HCT116 (cell line): ENCODE measurements around the gene GATAD2A. TPM values are rescaled to one million over a fixed set of nuclear protein-coding genes. Genes with fewer than 3 reads are reported as not detected.
A peak's percentile ranks its signal among the peaks of the same experiment; 100 is the strongest.

Experiments used
- ATAC-seq: fragments of 200-7000 bp; cut with Tn5 transposase; 2 replicates; pipeline ENCODE4 v1.9.1; 2020; ENCODE audit warnings: mild to moderate bottlenecking, moderate library complexity
- BruUV-seq: library from RNA; stranded (reverse); fragments of 400-500 nt; replicated peaks from 2 replicates; lab custom pipeline; 2021; lab: Mats Ljungman, UMichigan
- CTCF ChIA-PET: fragments of 300-600 bp; sonication (Branson Sonifier 250); formaldehyde crosslinking; loops from one replicate; lab custom pipeline; 2021; ENCODE audit warnings: antibody characterized with exemption; lab: Charles Lee
- POLR2A ChIA-PET: fragments of 300-600, 350-600 bp; sonication (Branson Sonifier 250); formaldehyde crosslinking; loops from one replicate; lab custom pipeline; 2021; ENCODE audit warnings: antibody characterized with exemption; lab: Charles Lee
- RAD21 ChIA-PET, 2 experiments: fragments of 300-600 bp; sonication (Branson Sonifier 250); formaldehyde crosslinking; loops; one replicate each; lab custom pipeline; 2023; ENCODE audit warnings: low total read pairs in 2 of 2; ENCODE audit not compliant: uncharacterized antibody in 2 of 2, unreplicated experiment in 2 of 2, low non-redundant PET in 1 of 2; lab: Charles Lee
- DNase-seq: peaks from one replicate; pipeline ENCODE4 v3.0.0-alpha.2; 2010; ENCODE audit warnings: low read depth, low spot score
- H2AFZ ChIP-seq: fragments of 200-600 bp; shearing (Covaris generic), sonication (generic); 2 replicates; pipeline ENCODE4 v1.6.1; 2017; ENCODE audit warnings: low read depth, mixed run types, mixed read lengths, antibody characterized with exemption, low read length; ENCODE audit not compliant: poor library complexity, severe bottlenecking
- H3K27ac ChIP-seq: 2 replicates; pipeline ENCODE4 v1.5.1; 2012; ENCODE audit warnings: low read depth, low read length
- H3K27me3 ChIP-seq: fragments of 200-600 bp; sonication (generic); 2 replicates; pipeline ENCODE4 v1.6.1; 2016; ENCODE audit warnings: mixed run types, low read length, mixed read lengths; ENCODE audit not compliant: insufficient read depth
- H3K36me3 ChIP-seq, 2 experiments: fragments of 200-500 bp in 1 of 2; fragments of 200-600 bp in 1 of 2; sonication (Bioruptor generic) in 1 of 2; sonication (generic) in 1 of 2; 2 replicates each; pipeline versions ENCODE4 v1.5.1 to v1.6.1; 2014 to 2016; ENCODE audit warnings: low read length in 2 of 2, inconsistent platforms in 1 of 2, mixed read lengths in 1 of 2, mixed run types in 1 of 2; ENCODE audit not compliant: insufficient read depth in 2 of 2, control insufficient read depth in 1 of 2
- H3K4me1 ChIP-seq, 2 experiments: fragments of 200-600 bp in 1 of 2; sonication (generic) in 1 of 2; 2 replicates each; pipeline versions ENCODE4 v1.5.1 to v1.6.1; 2012 to 2017; ENCODE audit warnings: low read length in 2 of 2, inconsistent platforms in 1 of 2, mild to moderate bottlenecking in 1 of 2, mixed read lengths in 1 of 2, mixed run types in 1 of 2, moderate library complexity in 1 of 2; ENCODE audit not compliant: insufficient read depth in 2 of 2, control insufficient read depth in 1 of 2
- H3K4me2 ChIP-seq: fragments of 200-600 bp; sonication (generic); 2 replicates; pipeline ENCODE4 v1.6.1; 2017; ENCODE audit warnings: mixed run types, low read length, mixed read lengths
- H3K4me3 ChIP-seq, 2 experiments: fragments of 200-600 bp in 1 of 2; sonication (generic) in 1 of 2; replicated peaks in 1 of 2; 2 replicates each; pipeline ENCODE4 v1.5.1; 2011 to 2016; ENCODE audit warnings: low read length in 2 of 2, control low read depth in 1 of 2, low read depth in 1 of 2, mild to moderate bottlenecking in 1 of 2, mixed read lengths in 1 of 2, mixed run types in 1 of 2
- H3K79me2 ChIP-seq: fragments of 200-600 bp; sonication (generic); 2 replicates; pipeline ENCODE4 v1.6.1; 2017; ENCODE audit warnings: mild to moderate bottlenecking, mixed run types, low read length, moderate library complexity, mixed read lengths; ENCODE audit not compliant: insufficient read depth
- H3K9ac ChIP-seq: fragments of 200-600 bp; sonication (generic); 2 replicates; pipeline ENCODE4 v1.6.1; 2016; ENCODE audit warnings: low read length, mixed read lengths
- H3K9me2 ChIP-seq: fragments of 200-600 bp; sonication (generic), shearing (Covaris generic); 2 replicates; pipeline ENCODE4 v1.6.1; 2017; ENCODE audit warnings: mixed run types, mild to moderate bottlenecking, moderate library complexity; ENCODE audit not compliant: insufficient read depth
- H3K9me3 ChIP-seq, 2 experiments: fragments of 200-500 bp in 1 of 2; fragments of 200-600 bp in 1 of 2; sonication (Bioruptor generic) in 1 of 2; sonication (generic) in 1 of 2; 2 replicates each; pipeline ENCODE4 v1.6.1; 2014 to 2017; ENCODE audit warnings: low read length in 2 of 2, mixed read lengths in 2 of 2, inconsistent platforms in 1 of 2, low read depth in 1 of 2, mild to moderate bottlenecking in 1 of 2, mixed run types in 1 of 2, moderate library complexity in 1 of 2; ENCODE audit not compliant: control insufficient read depth in 1 of 2, insufficient read depth in 1 of 2
- H4K20me1 ChIP-seq: fragments of 200-600 bp; sonication (generic), shearing (Covaris generic); 2 replicates; pipeline ENCODE4 v1.6.1; 2017; ENCODE audit warnings: mixed run types, mild to moderate bottlenecking, moderate library complexity; ENCODE audit not compliant: insufficient read depth
- ATF3 ChIP-seq: IDR thresholded peaks from 2 replicates; pipeline ENCODE4 v1.6.1; 2012
- CTCF ChIP-seq, 3 experiments: fragments of 200-600 bp in 1 of 3; sonication (generic) in 1 of 3; IDR thresholded peaks in 2 of 3; conservative IDR thresholded peaks in 1 of 3; 2 replicates each; pipeline ENCODE4 v1.5.1; 2012 to 2017; ENCODE audit warnings: low read depth in 2 of 3, low read length in 2 of 3, antibody characterized with exemption in 1 of 3, borderline replicate concordance in 1 of 3, control low read depth in 1 of 3, mild to moderate bottlenecking in 1 of 3, mixed read lengths in 1 of 3, mixed run types in 1 of 3, moderate library complexity in 1 of 3; ENCODE audit not compliant: insufficient read depth in 1 of 3
- JUND ChIP-seq: IDR thresholded peaks from 2 replicates; pipeline ENCODE4 v1.6.1; 2012
- RAD21 ChIP-seq: IDR thresholded peaks from 2 replicates; pipeline ENCODE4 v1.6.1; 2012; ENCODE audit warnings: low read depth, mild to moderate bottlenecking
- SRF ChIP-seq: IDR thresholded peaks from 2 replicates; pipeline ENCODE4 v1.6.1; 2012; ENCODE audit warnings: low read depth
- intact Hi-C: fragments of 100-400 bp; cut with micrococcal nuclease; formaldehyde crosslinking; loops from 2 replicates; pipeline ENCODE4 v1.10.0; 2022
- microRNA counts: library from miRNA; unstranded; fragments of <30 nt; microRNA quantifications from one replicate; lab custom pipeline; 2015
- microRNA-seq: library from miRNA; unstranded; fragments of <30 nt; microRNA quantifications from one replicate; pipeline ENCODE4, GENCODE V29; 2016; ENCODE audit warnings: borderline number of aligned reads
- total RNA-seq: library from RNA; stranded (reverse); gene quantifications from one replicate; pipeline ENCODE4 v1.2.1, GENCODE V29; 2021; ENCODE audit not compliant: unreplicated experiment

The GATAD2A gene
- total RNA-seq, 1 experiment from 2014 or later: 130 TPM

GRCh38 chr19:19554074-19555023 is 148.9 kb downstream of the GATAD2A start:
- Histone ChIP-seq H3K4me3 (no peak overlapping the region), H3K36me3 (no peaks in the 10 kb centered on the region), H3K27ac (no peak overlapping the region), H3K79me2 (no peaks in the 10 kb centered on the region), H3K4me1 (no peaks in the 10 kb centered on the region), H3K9ac (no peak overlapping the region), H4K20me1 (no peaks in the 10 kb centered on the region), H3K9me3 (no peaks in the 10 kb centered on the region), H3K9me2 (no peaks in the 10 kb centered on the region), H3K27me3 (no peaks in the 10 kb centered on the region), H3K4me2 (no peak overlapping the region), H2AFZ (no peak overlapping the region)
- ATAC-seq (peak; percentile 83), DNase-seq (no peak)
- POLR2A ChIA-PET: no interaction called here
- BruUV-seq: no TSS peak
- CTCF ChIA-PET: interaction anchor here (1.0 to 4.9 kb wide), 11 partner anchors 14 to 408 kb away, joined by 3 to 52 read pairs (median 3); partner anchors contain the start of genes GMIP and NDUFA13
- RAD21 ChIA-PET: interaction anchor here (0.9 to 1.3 kb wide), 3 partner anchors 13 to 22 kb away, joined by 4 read pairs; no protein-coding TSS in a partner anchor
- intact Hi-C loops: no loop called here
- no peak for TF ChIP-seq SRF
- peak; percentile 60 for TF ChIP-seq RAD21
- peak; percentile 43 to 91 (median 83); a peak in 5 of 6 replicates for TF ChIP-seq CTCF (IDR thresholded peaks at IDR 0.05 in 2 of 3, conservative IDR thresholded peaks at IDR 0.05 in 1 of 3; ENCODE audit: borderline replicate concordance in 1 of 3, insufficient read depth in 1 of 3, low read depth in 2 of 3, low read length in 2 of 3)
- TF ChIP-seq JUND: no peak

DNA sequence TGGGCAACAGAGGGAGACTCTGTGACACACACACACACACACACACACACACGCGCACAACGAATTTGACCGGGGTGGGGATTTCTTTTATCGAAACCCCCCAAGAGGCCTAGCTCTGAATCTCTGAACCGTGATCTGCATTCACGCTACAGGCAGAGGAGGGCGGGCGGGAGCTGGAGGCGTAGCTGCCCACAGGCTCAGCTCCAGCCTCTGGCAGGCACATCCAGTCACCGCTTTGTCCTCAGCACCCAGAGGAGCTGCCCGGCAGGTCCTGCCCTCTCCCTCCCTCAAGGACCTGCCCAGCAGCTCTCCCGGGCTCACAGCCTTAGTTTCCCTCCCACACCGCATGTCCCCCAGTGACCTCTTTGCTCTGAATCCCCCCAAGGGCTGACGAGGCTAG is 152.6 kb downstream of the GATAD2A start:
- ATAC-seq (no peak), DNase-seq (no peak)
- RAD21 ChIA-PET: no interaction called here
- POLR2A ChIA-PET: no interaction called here
- Histone ChIP-seq H3K9me3 (no peaks in the 10 kb centered on the region), H3K4me1 (no peaks in the 10 kb centered on the region), H3K27me3 (no peaks in the 10 kb centered on the region), H2AFZ (no peak overlapping the region), H4K20me1 (no peaks in the 10 kb centered on the region), H3K27ac (no peak overlapping the region), H3K79me2 (no peaks in the 10 kb centered on the region), H3K4me3 (no peak overlapping the region), H3K9me2 (no peaks in the 10 kb centered on the region), H3K36me3 (no peaks in the 10 kb centered on the region), H3K9ac (no peak overlapping the region), H3K4me2 (no peak overlapping the region)
- BruUV-seq: no TSS peak
- intact Hi-C loops: no loop called here
- CTCF ChIA-PET: interaction anchor here (1.3 kb wide), 1 partner anchor 27 kb away, joined by 3 read pairs; no protein-coding TSS in a partner anchor
- TF ChIP-seq ATF3: no peak
- TF ChIP-seq, all 23 proteins: peak for 0

MicroRNAs encoded within 50 kb of the gene (microRNA counts, 767-probe panel; counts per million panel counts)
- microRNA hsa-miR-640 (lab: Ali Mortazavi, UCI): not detected

Small RNA genes lying within 50 kb of the gene (microRNA-seq; reads per million reads assigned to microRNA genes)
- gene MIR640: not detected

Other genes with a start within 250 kb of the GATAD2A start
- 7.9 TPM for gene MEF2B, start 235.4 kb upstream of the GATAD2A start, total RNA-seq
- 17.1 TPM for gene BORCS8, start 213.5 kb upstream of the GATAD2A start, total RNA-seq
- 78.9 TPM for gene RFXANK, start 213.4 kb upstream of the GATAD2A start, total RNA-seq
- gene NR2C2AP, start 202.3 kb upstream of the GATAD2A start, total RNA-seq: 45.3 TPM
- 0.07 TPM for gene NCAN, start 193.7 kb upstream of the GATAD2A start, total RNA-seq
- gene TM6SF2, start 132.4 kb upstream of the GATAD2A start, total RNA-seq: not detected
- gene SUGP1, start 85.2 kb upstream of the GATAD2A start, total RNA-seq: 47.6 TPM
- 36.2 TPM for gene MAU2, start 84.8 kb upstream of the GATAD2A start, total RNA-seq
- gene TSSK6, start 109.9 kb downstream of the GATAD2A start, total RNA-seq: 4.1 TPM
- gene NDUFA13, start 110.5 kb downstream of the GATAD2A start, total RNA-seq: 339 TPM
- gene YJEFN3, start 123.2 kb downstream of the GATAD2A start, total RNA-seq: 25.3 TPM
- gene CILP2, start 132.6 kb downstream of the GATAD2A start, total RNA-seq: 13.1 TPM
- gene PBX4, start 213.0 kb downstream of the GATAD2A start, total RNA-seq: 11.6 TPM
- 28.2 TPM for gene LPAR2, start 222.5 kb downstream of the GATAD2A start, total RNA-seq
- 16.3 TPM for gene GMIP, start 238.0 kb downstream of the GATAD2A start, total RNA-seq